Astrocyte (in vitro differentiated cells and primary cell): ENCODE measurements around the gene NXF2.
"Not testable (repeated sequence)": the region's sequence is repeated elsewhere in the genome, so short reads cannot be mapped to it uniquely, and the experiment has no call there.

Experiments used
- CTCF ChIP-seq: IDR thresholded peaks from 2 replicates; pipeline ENCODE4 v1.5.1; 2011; ENCODE audit warnings: low read depth, mild to moderate bottlenecking, inconsistent platforms, low read length, moderate library complexity; ENCODE audit not compliant: insufficient read depth
- EZH2 ChIP-seq: IDR thresholded peaks from 2 replicates; pipeline ENCODE4 v1.6.1; 2012; ENCODE audit warnings: mild to moderate bottlenecking, low read length, inconsistent platforms; ENCODE audit not compliant: insufficient read depth

- not testable (repeated sequence) for TF ChIP-seq EZH2, CTCF
Measured at GRCh38 chrX:102235678-102236077, 11.3 kb upstream of the NXF2 start.
